G401 (cell line): ENCODE results near the gene SLC26A1. TPM values are rescaled to one million over a fixed set of nuclear protein-coding genes. Genes with fewer than 3 reads are reported as not detected.
A peak's percentile ranks its signal among the peaks of the same experiment; 100 is the strongest.

Source experiments
- DNase-seq: peaks from one replicate; pipeline ENCODE4 v3.0.0-alpha.2; 2015; ENCODE audit warnings: low spot score
- in situ Hi-C: cut with HindIII; loops from 2 replicates; pipeline ENCODE4 v1.10.0; 2016; ENCODE audit warnings: low sequenced_read_pairs, mixed read lengths
- total RNA-seq: library from RNA; depleted of rRNA; stranded (reverse); fragments of >200 nt; shearing (Covaris generic); gene quantifications from 2 replicates; pipeline ENCODE4 v1.2.3, GENCODE V29; 2014

SLC26A1 gene
- total RNA-seq, 1 experiment from 2014 or later = 0.85 TPM

GRCh38 chr4:970854-971520 lies 22.2 kb downstream of the SLC26A1 start:
- in situ Hi-C loops = loop anchor here (5.0 to 10.0 kb wide), 2 partner anchors 39 to 64 kb away; partner anchors contain the start of genes GAK and TMEM175
- DNase-seq = no peak

GRCh38 chr4:970046-970745 lies 23.0 kb downstream of the SLC26A1 start:
- in situ Hi-C loops = loop anchor here (5.0 to 10.0 kb wide), 2 partner anchors 38 to 65 kb away; partner anchors contain the start of genes GAK and TMEM175
- DNase-seq = no peak

GRCh38 chr4:968621-969394 lies 24.4 kb downstream of the SLC26A1 start:
- in situ Hi-C loops = no loop called here
- no peak for DNase-seq

GRCh38 chr4:968221-968620 lies 25.0 kb downstream of the SLC26A1 start:
- DNase-seq = no peak
- in situ Hi-C loops = no loop called here

- in situ Hi-C loops = no loop called here
- DNase-seq = no peak
Measured at GRCh38 chr4:967113-968104, 25.8 kb downstream of the SLC26A1 start.

- no peak for DNase-seq
- in situ Hi-C loops = no loop called here
Measured at GRCh38 chr4:966266-967112, 26.7 kb downstream of the SLC26A1 start.

- in situ Hi-C loops = no loop called here
- no peak for DNase-seq
Measured at GRCh38 chr4:965766-966134, 27.5 kb downstream of the SLC26A1 start.

- no peak for DNase-seq
- in situ Hi-C loops = no loop called here
Measured at GRCh38 chr4:965048-965765, 28.0 kb downstream of the SLC26A1 start.

GRCh38 chr4:964346-965025 lies 28.7 kb downstream of the SLC26A1 start:
- in situ Hi-C loops = no loop called here
- no peak for DNase-seq

GRCh38 chr4:963276-964225 lies 29.7 kb downstream of the SLC26A1 start:
- in situ Hi-C loops = no loop called here

GRCh38 chr4:962231-963208 lies 30.7 kb downstream of the SLC26A1 start:
- no peak for DNase-seq
- in situ Hi-C loops = no loop called here

More at GRCh38 chr4:963276-964225, 29.7 kb downstream of the SLC26A1 start:
- DNase-seq = no peak

GRCh38 chr4:961351-962230 lies 31.6 kb downstream of the SLC26A1 start:
- DNase-seq = peak; percentile 82
- in situ Hi-C loops = no loop called here

- no peak for DNase-seq
- in situ Hi-C loops = no loop called here
Measured at GRCh38 chr4:960636-961350, 32.4 kb downstream of the SLC26A1 start.
